ENCODE results near the gene ME3. TPM values are rescaled to one million over a fixed set of nuclear protein-coding genes. Genes with fewer than 3 reads are reported as not detected.
A peak's percentile ranks its signal among the peaks of the same experiment; 100 is the strongest.

ME3 gene
- total RNA-seq, 1 experiment from 2014 or later = 0.30 TPM

GRCh38 chr11:86696451-86696850 lies 24.0 kb upstream of the ME3 start (continued):
- no peak for TF ChIP-seq SP1 (IDR thresholded peaks at IDR 0.05; ENCODE audit: low read depth)
- no peak for TF ChIP-seq ELF1 (IDR thresholded peaks at IDR 0.05; ENCODE audit: borderline replicate concordance, low read depth)

GRCh38 chr11:86696004-86696403 lies 23.6 kb upstream of the ME3 start:
- POLR2A ChIA-PET = no interaction called here
- Histone ChIP-seq H3K79me2 (ENCODE audit: insufficient read depth, low read length) (no peaks in the 10 kb centered on the region), H3K9ac (ENCODE audit: low read length) (no peak overlapping the region), H3K4me2 (ENCODE audit: low read length) (peak overlapping the region; percentile 33), H3K4me1 (ENCODE audit: control insufficient read depth in 1 of 2, insufficient read depth in 2 of 2, low read length in 2 of 2) (peaks cover 9 to 22% of the 10 kb centered on the region in 2 experiments), H2AFZ (ENCODE audit: low read depth, low read length, poor library complexity, severe bottlenecking) (peak overlapping the region; percentile 29), H3K9me2 (ENCODE audit: insufficient read depth) (no peaks in the 10 kb centered on the region), H3K27me3 (ENCODE audit: insufficient read depth, low read length) (no peaks in the 10 kb centered on the region), H3K4me3 (replicated peaks in 1 of 2; ENCODE audit: low read depth in 1 of 2, low read length in 2 of 2) (no peak overlapping the region), H3K36me3 (ENCODE audit: control insufficient read depth in 1 of 2, insufficient read depth in 2 of 2, low read length in 2 of 2) (no peaks in the 10 kb centered on the region), H4K20me1 (ENCODE audit: insufficient read depth) (no peaks in the 10 kb centered on the region), H3K27ac (ENCODE audit: low read depth, low read length) (no peak overlapping the region), H3K9me3 (ENCODE audit: control insufficient read depth in 1 of 2, insufficient read depth in 1 of 2, low read depth in 1 of 2, low read length in 2 of 2) (no peaks in the 10 kb centered on the region)
- no peak for TF ChIP-seq ZFX (IDR thresholded peaks at IDR 0.05)
- peak; percentile 71; the same call in 1 of the 2 replicates for TF ChIP-seq JUND (IDR thresholded peaks at IDR 0.05)
- no peak for TF ChIP-seq EZH2 (IDR thresholded peaks at IDR 0.05)
- TF ChIP-seq EZH2phosphoT487 (IDR thresholded peaks at IDR 0.05; ENCODE audit: borderline replicate concordance) = no peak
- peak; percentile 49; the same call in 1 of the 2 replicates for TF ChIP-seq SP1 (IDR thresholded peaks at IDR 0.05; ENCODE audit: low read depth)
- peak; percentile 61 for TF ChIP-seq CEBPB (IDR thresholded peaks at IDR 0.05; ENCODE audit: low read depth)
- no peak for TF ChIP-seq POLR2A (IDR thresholded peaks at IDR 0.05; ENCODE audit: borderline replicate concordance, extremely low read depth, insufficient read depth, insufficient read length)
- no peak for TF ChIP-seq SIN3A (IDR thresholded peaks at IDR 0.05; ENCODE audit: low read depth)
- no peak for TF ChIP-seq RAD21 (IDR thresholded peaks at IDR 0.05; ENCODE audit: low read depth)
- peak; percentile 68 for TF ChIP-seq FOSL1 (IDR thresholded peaks at IDR 0.05; ENCODE audit: low read depth)
- TF ChIP-seq ELF1 (IDR thresholded peaks at IDR 0.05; ENCODE audit: borderline replicate concordance, low read depth) = no peak
- BruUV-seq (replicated peaks) = no TSS peak
- ATAC-seq (peak; percentile 69), DNase-seq (ENCODE audit: low read depth, low spot score) (peak; percentile 27)
- RAD21 ChIA-PET (ENCODE audit: low non-redundant PET in 1 of 2, low total read pairs in 2 of 2, uncharacterized antibody in 2 of 2, unreplicated experiment in 2 of 2) = no interaction called here
- intact Hi-C loops (cut with micrococcal nuclease) = no loop called here
- CTCF ChIA-PET = no interaction called here

GRCh38 chr11:86695373-86695772 lies 23.0 kb upstream of the ME3 start:
- peak overlapping the region; percentile 33 for H3K4me2 ChIP-seq (ENCODE audit: low read length)
- H3K27me3 ChIP-seq (ENCODE audit: insufficient read depth, low read length) = no peaks in the 10 kb centered on the region
- no peaks in the 10 kb centered on the region for H3K79me2 ChIP-seq (ENCODE audit: insufficient read depth, low read length)
- no TSS peak for BruUV-seq (replicated peaks)
- RAD21 ChIA-PET (ENCODE audit: low non-redundant PET in 1 of 2, low total read pairs in 2 of 2, uncharacterized antibody in 2 of 2, unreplicated experiment in 2 of 2) = no interaction called here
- no peaks in the 10 kb centered on the region for H3K9me3 ChIP-seq (ENCODE audit: control insufficient read depth in 1 of 2, insufficient read depth in 1 of 2, low read depth in 1 of 2, low read length in 2 of 2)
- CTCF ChIA-PET = no interaction called here
- peak; percentile 17; the same call in 1 of the 2 replicates for ATAC-seq
- no peak overlapping the region for H3K9ac ChIP-seq (ENCODE audit: low read length)
- POLR2A ChIA-PET = no interaction called here
- DNase-seq (ENCODE audit: low read depth, low spot score) = no peak
- no peak overlapping the region for H3K4me3 ChIP-seq (replicated peaks in 1 of 2; ENCODE audit: low read depth in 1 of 2, low read length in 2 of 2)
- intact Hi-C loops (cut with micrococcal nuclease) = no loop called here
- no peak overlapping the region for H3K27ac ChIP-seq (ENCODE audit: low read depth, low read length)
- H2AFZ ChIP-seq (ENCODE audit: low read depth, low read length, poor library complexity, severe bottlenecking) = peak overlapping the region; percentile 29
- no peaks in the 10 kb centered on the region for H3K9me2 ChIP-seq (ENCODE audit: insufficient read depth)
- peaks cover 9 to 22% of the 10 kb centered on the region in 2 experiments for H3K4me1 ChIP-seq (ENCODE audit: control insufficient read depth in 1 of 2, insufficient read depth in 2 of 2, low read length in 2 of 2)
- H4K20me1 ChIP-seq (ENCODE audit: insufficient read depth) = no peaks in the 10 kb centered on the region
- no peaks in the 10 kb centered on the region for H3K36me3 ChIP-seq (ENCODE audit: control insufficient read depth in 1 of 2, insufficient read depth in 2 of 2, low read length in 2 of 2)
- TF ChIP-seq CEBPB (IDR thresholded peaks at IDR 0.05; ENCODE audit: low read depth) (no peak), SRF (IDR thresholded peaks at IDR 0.05; ENCODE audit: low read depth) (no peak), ATF3 (IDR thresholded peaks at IDR 0.05) (no peak), EGR1 (IDR thresholded peaks at IDR 0.05; ENCODE audit: low read depth) (no peak), YY1 (IDR thresholded peaks at IDR 0.05; ENCODE audit: extremely low read depth, insufficient replicate concordance, low read depth, low read length) (no peak), EZH2phosphoT487 (IDR thresholded peaks at IDR 0.05; ENCODE audit: borderline replicate concordance) (no peak), SIN3A (IDR thresholded peaks at IDR 0.05; ENCODE audit: low read depth) (no peak), RAD21 (IDR thresholded peaks at IDR 0.05; ENCODE audit: low read depth) (no peak), CBX3 (IDR thresholded peaks at IDR 0.05; ENCODE audit: low read depth) (no peak), ZBTB33 (IDR thresholded peaks at IDR 0.05; ENCODE audit: extremely low read depth, insufficient replicate concordance, low read length) (no peak), POLR2A (IDR thresholded peaks at IDR 0.05; ENCODE audit: borderline replicate concordance, extremely low read depth, insufficient read depth, insufficient read length) (no peak), SP1 (IDR thresholded peaks at IDR 0.05; ENCODE audit: low read depth) (no peak), ZFX (IDR thresholded peaks at IDR 0.05) (no peak), FOSL1 (IDR thresholded peaks at IDR 0.05; ENCODE audit: low read depth) (no peak), MAX (IDR thresholded peaks at IDR 0.05) (no peak), ELF1 (IDR thresholded peaks at IDR 0.05; ENCODE audit: borderline replicate concordance, low read depth) (no peak)

All from HCT116 (cell line).